Fibroblast of skin of left quadriceps (primary cell): ENCODE data around the gene ABCB9.

ENCODE experiments used
- DNase-seq, 2 experiments: peaks; one replicate each; pipeline ENCODE4 v3.0.0-alpha.2; 2013; ENCODE audit warnings: low read depth in 2 of 2

ABCB9 gene

DNA sequence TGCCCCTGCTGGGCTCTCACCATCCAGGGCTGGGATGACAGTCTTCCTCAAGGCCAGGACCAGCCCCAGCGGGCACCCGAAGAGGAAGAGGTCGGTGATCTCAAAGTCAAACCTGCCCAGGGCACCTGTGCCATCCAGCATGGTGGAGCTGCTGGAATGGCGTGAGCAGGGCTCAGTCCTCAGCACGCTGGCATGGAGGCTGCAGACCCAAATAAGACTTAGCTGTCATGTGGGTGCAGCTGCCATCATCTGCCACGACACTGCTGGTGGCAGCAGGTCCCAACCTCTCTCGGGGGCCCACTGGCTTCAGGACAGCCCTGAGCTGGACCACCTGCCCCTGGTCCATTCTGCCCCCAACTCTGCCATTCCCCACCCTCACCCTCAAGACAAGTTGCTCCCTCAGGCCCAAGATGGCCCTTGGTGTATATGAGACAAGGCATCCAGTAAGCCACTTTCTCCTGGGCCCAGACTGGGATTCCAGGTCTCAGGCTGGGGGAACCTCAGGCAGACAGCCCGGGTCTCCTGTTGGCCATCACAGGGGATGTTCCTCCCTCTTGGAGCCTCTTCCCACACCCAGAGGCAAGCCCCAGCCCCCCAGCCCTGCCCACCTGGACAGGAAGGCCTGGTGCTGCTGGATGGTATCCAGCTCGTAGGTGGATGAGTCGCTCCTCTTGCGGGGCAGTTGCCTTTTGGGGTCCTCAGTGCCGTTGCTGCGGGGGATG is 28.7 kb upstream of the ABCB9 start:
- no peak for DNase-seq

DNA sequence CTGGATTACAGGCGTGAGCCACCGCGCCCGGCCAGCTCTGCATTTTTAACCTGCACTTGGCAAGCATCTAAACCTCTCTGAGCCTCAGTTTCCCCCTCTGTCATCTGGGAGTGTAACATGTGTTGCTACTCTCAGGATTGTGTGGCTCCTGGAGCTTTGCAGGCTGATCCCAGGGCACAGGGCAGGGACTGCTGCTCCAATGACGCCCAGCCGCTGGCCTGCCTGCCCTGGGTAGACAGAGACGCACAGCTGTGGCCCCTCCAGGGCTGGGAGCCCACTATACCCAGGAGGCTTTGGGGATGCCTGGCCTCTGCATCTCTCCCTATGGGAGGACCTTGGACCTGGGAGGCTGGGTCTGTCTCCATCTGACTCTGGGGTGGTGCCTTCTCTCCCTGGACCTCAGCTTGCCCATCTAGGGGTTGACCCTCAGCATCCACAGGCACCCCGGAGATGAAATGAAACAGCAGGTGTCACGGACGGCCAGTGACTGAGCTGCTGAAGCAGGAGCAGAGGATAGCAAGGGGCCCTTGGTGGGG is 27.9 kb upstream of the ABCB9 start:
- DNase-seq = no peak

DNA sequence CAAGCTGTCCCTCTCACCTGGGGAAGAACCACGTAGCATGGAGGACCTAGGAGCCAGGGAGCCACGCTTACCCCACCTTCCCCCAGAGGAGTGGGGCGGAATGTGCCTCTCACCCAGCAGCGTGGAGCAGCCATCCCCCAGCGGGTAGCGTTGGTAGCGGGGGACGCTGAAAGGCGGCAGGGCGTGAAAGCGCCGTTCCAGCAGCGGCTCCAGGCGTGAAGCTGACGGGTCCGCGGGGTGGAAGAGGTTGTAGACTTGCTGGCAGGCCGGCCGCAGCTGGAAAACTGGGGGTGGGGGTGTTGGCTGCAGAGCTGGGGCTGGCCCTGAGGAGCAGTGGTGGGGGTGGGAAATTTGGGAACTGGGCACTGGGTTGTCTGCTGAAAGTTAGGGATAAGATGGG is 26.1 kb upstream of the ABCB9 start:
- no peak for DNase-seq

DNA sequence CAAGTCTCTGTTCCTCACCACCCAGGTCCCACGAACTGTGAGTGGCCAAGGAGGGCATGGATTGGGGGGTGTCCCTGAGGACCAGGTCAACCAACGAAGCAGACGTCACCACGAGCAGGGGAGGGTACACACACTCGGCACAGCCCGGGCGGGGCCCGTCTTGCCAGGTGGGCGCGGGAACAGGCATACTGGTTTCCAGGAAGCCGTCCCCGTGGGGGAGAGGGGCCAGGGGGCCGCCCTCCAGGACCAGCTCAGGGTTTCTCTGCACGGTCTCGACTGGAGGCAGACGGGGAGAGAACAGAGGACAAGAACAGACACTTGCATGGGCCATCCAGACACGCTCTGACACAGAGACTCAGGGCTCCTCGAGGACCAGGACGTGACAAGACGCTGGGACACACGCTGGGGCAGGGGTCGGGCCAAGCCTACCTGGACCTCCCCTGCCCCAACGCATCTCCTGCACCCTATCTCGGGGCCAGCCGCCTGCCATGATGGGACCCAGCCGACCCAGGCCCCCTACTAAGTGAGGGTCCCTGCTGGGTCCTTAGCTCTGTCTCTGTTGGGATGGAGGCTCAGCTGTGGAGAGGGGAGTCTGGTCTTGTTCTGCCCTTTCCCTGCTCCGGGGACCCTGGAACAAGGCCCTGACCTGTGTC is 25.5 kb upstream of the ABCB9 start:
- no peak for DNase-seq

DNA sequence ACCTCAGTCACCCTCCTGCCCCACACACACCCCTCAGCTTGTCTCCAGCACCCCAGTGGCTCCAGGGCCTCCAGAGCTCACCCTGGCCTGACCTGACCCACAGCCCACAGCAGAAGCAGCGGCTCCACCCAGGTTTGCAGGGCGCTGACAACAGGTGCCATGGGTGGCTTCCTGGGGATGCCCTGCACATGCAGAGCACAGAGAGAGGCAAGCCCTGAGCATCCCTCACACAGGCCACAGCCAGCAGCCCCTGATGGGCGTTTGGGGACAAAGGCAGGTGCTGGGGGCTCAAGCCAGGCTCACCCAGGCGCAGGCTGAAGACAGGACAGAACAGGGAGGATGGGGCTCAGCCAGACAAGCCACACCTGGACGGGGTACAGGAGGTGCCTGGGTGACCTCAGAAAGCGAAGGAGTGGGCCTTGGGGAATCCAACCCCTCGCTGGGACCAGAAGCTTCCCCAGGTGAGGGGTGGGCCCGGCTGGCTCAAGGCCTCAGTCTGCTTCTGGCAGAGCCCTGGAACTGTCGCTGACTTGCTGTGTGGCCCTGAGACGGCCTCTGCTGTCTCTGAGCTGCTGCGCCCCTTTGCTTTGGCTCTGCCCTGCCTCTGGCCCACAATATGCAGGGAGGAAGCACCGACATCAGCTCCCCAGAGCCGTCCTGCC is 24.8 kb upstream of the ABCB9 start:
- DNase-seq = no peak

DNA sequence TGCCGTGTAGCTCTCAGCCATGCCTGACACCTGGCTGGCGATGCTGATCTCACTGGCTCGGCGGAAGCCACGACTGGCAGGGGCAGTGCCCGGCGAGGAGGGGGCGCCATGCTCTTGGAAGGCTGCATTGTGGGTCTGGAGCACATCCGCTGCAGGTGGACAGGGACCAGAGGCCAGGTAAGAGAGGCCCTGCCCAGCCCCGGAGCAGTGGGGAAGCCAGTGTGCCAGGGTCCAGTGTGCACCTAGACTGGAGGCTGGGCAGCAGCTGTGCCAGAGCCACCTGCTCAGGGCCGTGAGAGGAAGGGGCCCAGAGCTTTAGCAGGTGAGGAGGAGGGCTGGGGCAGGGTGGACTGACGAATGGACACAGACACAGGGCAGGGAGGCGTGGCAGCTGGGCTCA is 24.3 kb upstream of the ABCB9 start:
- DNase-seq = no peak

DNA sequence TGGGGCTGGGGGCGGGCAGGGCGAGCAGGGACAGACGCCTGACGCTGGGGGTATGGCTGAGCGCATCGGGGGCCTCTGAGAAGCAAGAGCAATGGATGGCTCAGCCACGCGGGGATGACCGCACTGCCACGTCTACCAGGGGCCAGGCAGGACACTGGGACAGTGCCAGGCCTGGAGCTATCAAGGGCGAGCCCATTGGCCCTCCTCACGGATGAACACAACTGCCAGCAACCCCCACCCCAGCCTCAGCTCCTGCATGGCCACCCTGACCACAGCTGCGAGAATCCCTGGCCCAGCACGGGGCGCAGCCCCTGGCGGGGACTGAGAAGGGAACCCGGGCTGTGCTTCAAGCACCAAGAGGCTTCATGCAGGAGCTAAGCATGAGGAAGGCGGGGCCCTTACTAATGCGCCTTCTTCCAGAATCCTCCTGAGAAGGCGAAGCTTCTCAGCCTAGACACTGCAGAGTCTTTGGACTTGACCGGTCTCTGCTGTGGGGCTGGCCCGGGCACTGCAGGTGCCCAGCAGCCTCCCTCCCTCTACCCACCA is 23.7 kb upstream of the ABCB9 start:
- no peak for DNase-seq

DNA sequence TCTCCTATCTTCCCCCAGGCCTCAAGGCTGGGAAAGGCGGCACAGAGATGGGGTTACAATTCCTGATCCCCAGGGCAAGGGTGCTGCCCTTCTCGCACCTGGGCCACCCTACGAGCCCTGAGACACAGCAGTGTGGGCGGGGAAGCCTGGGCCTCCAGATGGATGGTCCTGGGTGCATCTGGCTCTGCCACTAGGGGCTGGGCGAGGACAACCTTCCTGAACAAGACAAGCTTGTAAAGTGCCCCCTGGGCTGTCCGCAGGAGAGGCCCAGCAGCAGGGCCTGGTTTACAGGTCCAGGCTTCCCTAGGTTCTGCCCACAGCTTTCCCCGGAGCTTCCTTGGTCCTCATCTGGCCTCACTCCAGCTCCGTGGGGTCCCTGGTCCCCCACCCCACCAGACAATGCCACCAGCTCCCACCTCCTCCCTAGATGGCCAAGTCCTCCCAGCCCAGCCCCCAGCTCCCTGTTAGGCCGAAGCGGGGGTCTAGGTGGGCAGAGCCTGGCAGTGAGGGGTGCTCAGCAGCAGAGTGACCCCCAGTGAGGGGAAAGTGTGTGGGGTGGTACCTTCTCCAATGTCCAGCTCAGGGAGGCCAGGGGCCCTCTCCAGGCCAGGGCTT is 23.1 kb upstream of the ABCB9 start:
- DNase-seq = no peak

DNA sequence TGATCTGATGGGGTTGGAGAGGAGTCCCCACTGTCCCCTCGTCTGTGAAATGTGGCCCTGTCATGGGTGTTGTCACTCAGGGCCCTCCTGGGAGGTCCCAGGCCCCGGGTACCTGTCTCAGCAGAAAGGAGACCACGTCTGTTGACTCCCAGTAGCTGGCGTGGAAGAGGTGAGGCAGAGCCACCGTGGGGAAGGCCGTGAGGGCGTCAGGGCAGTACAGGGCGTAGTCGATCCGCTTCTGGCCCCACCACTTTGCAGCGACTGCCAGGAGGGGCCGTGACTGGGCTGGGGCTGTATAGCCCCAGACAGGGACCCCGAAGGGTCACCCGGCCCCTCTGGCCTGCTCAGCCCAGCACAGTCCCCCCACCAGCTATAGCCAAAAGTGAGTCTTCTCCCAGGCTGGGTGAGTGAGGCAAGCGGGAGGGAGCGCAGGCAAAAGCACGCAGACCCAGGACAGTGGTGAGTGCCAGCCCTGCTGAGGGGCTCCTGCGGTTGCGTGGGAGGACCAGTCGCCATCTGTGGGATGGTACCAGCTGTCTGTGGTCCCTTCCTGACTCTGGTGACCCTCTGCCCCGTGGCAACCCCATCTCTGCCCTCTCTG is 22.4 kb upstream of the ABCB9 start:
- no peak for DNase-seq

DNA sequence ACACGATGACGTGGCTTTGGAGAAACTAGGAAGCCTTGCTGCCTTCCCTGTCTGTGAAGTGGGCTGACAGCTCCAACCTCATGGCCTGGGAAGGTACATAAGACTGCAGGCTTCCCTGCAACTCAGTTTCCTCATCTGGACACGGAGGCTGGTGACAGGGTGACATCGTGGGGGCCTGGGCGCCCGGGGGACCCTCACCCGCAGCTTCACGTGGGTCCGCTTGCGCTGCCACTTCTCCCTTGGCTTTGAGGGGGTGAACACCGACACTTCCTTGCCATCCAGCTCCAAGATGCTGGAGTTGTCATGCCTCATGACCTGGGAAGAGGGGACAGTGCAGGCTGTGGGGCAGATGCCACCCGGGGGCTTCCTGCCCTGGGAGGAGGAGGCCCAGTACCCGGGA is 21.8 kb upstream of the ABCB9 start:
- no peak for DNase-seq

DNA sequence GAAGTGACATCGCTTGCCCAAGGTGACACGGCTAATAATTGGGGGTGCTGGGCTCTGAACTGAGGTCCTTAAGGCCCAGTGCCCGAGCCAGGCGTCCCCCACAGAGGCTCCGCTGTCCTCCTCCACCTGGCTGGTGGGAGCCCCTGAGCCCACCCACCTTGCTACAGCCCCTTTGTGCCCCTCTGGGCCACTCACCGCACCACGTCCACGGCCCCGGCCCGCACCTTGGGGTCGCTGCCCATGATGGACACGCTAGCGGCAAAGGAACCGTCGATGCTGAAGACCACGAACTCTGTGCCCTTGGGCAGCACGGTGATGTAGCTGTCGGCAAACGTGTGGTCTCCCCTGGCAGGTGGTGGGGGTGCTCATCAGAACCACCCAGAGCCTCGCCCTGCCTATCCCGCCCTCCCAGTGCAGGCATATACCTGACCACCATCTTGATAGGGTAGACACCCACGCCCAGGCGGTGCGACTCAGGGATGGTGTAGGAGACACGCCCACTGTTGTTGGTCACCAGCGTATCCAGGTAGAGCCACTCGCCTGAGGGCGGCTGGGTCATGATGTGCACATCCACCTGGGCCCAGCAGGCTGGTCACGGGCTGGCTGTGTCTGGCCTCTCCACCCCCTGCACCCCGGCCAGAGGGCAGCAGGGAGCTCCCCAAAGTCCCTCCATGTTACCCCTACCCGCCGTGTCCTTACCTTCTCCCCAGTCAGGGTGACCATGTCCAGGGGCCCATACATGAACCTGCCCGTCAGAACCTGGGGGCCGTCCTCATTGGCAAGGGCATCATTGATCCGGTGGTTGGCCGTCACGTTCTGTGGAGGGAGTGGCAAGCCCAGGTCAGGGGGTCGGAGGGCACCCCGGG is 21.1 kb upstream of the ABCB9 start:
- no peak for DNase-seq

DNA sequence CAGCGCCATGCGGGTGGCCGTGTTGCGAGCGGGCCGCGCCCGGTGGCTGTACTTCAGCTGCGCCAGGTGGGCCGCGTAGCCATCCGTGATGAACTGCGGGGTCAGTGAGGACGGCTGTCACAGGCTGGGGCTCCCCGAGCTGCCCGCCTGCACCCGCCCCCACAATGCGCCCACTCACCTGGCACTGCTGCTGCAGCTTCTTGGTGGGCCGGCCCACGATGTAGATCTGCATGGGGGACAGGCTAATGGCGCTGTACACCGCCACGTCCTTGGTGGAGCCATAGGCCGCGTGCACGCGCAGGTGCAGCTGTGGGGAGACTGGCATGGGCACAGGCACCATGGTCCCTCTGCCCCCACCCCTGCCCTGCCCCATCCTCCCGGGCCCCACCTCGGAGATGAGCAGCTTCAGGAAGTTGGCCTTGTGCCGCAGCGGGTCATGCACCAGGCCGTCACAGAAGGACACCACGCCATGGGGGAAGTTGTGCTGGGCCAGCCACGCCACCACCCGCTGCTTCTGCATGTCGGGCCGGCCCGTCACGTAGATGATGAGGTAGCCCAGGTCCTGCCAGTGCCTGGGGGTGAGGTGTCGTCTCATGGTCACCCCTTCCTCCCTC is 20.1 kb upstream of the ABCB9 start:
- DNase-seq = no peak

DNA sequence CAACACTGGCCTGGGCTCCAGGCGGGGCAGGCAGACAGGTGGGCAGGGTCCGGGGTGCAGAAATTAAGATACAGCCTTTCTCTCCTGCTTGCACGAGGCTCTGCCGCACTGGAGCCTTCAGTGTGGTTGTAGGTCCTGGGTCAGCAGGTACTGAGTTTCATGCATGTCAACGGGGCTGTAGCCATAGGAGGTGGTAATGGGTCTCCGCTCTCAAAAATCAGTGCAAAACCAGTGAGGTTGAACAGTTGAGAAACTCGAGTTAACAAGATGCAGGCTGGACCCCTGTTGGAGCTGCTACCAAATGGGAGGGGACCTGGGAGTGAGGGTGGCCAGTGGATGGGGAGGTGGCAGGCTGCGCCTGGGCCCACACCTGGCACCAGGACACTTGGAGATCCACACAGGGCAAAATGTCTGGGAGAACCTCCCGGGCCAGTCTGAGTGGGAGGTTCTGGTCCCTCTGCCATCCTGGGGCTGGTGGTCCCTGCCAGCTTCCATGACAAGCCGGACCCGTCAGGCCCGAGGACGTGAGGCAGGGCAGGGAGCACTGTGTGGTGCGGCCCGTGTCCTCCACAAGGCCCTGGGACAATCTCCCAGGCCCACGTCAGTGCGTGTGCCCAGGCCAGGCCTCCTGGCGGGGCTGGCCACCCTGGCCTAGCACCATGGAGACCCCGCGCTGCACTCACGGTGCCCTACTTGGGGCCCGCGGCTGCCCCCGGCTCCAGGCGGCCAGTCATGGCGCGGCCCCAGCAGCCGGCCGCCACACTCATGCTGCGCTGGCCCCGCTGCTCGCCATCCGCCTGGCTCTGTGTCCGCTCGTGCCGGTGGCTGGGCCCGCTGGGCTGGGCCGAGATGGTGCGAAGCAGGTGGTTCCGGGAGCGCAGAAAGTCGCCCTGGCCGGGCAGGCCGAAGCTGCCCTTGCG is 19.3 kb upstream of the ABCB9 start:
- no peak for DNase-seq

DNA sequence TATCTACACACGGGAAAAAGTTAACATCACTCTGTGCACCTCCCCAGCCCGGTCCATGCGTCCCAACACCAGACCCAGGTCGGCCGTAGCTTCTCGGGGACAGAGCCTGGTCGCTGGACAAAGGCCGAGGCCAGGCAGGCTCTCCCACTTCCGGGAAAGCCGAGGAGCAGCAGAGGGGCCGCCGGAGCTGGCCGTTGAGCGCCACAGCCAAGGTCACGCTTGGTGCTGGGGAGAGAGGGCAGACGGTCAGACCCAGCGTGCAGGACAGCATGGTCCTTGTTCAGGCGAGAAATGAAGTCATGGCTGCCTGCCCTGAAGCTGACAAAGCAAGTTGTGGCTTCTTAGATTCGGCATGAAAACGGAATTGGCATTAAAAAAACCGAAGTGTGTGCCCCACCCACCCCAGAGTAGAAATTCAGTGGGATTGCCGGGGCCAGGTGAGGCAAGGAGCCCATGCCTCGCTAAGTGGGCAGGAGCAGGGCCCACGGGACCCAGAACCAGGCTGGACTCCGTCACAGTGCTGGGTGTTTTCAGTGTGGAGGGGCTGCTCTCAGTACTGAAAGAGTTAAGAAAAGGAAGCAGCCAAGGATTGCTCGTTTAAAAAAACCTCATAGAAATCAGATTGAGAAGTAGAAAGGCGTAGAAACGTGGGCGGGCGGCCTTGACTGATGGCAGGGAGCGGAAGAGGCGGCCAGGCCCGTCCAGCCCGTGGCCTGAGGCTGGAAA is 18.5 kb upstream of the ABCB9 start:
- no peak for DNase-seq

DNA sequence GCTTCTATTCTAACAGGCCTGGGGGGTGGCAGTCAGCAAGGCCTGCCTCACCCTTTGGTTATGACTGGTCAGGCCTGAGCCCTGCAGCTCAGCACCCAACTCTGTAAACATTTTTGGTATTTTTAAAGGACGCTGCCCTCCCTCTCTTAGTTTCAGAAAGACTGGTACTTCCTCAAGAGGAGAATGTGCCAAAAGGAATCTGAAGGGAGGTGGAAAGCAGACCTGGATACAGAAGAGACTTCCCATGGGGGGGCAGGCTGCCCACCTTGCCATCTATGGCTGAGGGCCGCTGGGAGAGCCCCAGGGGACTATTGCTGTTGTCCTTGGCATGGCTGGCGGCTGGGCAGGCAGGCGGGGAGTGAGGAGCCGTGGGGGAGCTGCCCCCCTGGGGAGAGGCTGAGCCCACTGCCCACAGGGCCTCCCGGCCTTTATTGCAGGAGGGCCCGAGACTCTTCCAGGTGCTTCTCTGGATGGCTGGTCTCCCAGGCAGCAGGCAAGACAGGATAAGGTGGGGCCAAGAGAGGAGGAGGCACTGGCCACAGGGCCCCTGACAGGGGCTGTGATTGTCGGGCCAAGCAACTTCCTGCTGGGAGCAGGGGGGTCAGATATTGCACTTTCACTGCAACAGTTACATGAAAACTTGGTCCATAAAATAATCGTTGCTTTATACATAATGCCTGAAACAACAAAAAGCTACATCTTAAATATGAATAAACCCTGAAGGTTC is 17.7 kb upstream of the ABCB9 start:
- no peak for DNase-seq

DNA sequence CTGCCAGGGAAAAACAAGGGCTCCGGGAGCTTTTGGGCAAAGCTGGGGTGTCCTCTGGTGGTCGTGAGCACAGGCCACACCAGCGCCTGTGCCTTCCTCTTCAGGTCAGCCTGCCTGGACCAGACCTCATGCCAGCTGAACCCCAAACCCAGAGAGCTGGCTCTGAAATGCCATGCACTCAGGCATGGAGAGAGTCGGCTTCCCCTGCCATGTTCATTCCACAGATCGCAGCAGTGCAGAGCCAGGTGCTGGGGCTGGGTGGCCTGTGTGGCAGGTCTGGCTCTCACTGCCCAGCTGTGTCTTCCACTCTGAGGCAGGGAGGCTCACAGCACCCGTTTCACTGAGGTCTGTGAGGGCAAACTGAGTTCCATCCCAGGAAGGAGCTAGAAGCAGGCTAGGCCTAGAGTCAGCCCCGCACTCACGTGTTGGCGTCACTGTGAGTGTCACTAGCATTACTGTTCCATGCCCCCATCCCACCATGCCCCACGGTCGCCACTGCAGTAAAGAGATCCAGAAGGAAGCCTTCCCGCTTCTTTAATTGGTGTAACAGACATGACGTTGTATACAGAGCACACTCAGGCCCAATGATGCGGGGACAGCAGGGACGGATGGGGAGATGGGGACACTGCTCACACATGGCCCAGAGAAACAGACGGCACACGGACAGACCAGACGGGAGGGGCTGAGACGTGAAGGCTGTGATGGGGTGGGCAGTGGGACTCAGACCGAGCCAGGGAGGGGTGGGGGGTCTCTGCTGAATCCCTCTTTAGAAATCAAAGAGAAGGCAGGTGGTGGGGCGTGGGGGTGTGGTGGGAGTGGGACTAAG is 16.9 kb upstream of the ABCB9 start:
- no peak for DNase-seq

DNA sequence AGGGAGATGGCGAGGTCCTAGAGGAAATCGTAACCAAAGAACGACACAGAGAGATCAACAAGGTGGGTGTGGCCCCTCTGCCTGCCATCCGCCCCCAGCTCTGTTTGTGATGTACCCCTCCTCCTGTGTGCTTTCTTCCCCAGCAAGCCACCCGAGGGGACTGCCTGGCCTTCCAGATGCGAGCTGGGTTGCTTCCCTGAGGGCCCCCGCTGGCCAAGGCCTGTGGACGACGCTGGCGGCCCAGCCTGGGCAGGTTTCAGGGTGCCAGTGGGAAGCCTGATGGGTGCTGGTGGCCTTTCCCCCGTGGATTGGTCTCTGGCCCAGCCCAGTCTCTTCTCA is 16.2 kb upstream of the ABCB9 start:
- DNase-seq = no peak
